GM12874 (cell line): ENCODE measurements around the gene ZYG11B.

Source experiments
- CTCF ChIP-seq: IDR thresholded peaks from 2 replicates; pipeline ENCODE4 v1.5.1; 2011; ENCODE audit warnings: low read depth, mild to moderate bottlenecking, control low read depth, low read length, moderate library complexity; ENCODE audit not compliant: insufficient read depth

ZYG11B gene

GRCh38 chr1:52752484-52752826, 26.2 kb downstream of the ZYG11B start:
- TF ChIP-seq CTCF, result no peak

GRCh38 chr1:52753169-52753568, 26.9 kb downstream of the ZYG11B start:
- TF ChIP-seq CTCF, result no peak

GRCh38 chr1:52756020-52756419, 29.8 kb downstream of the ZYG11B start:
- TF ChIP-seq CTCF, result no peak

- TF ChIP-seq CTCF, result no peak
These were observed 33.7 kb downstream of the ZYG11B start for GRCh38 chr1:52759908-52760307.

- no peak for TF ChIP-seq CTCF
These were observed 41.5 kb downstream of the ZYG11B start for GRCh38 chr1:52767596-52768280.

- TF ChIP-seq CTCF, result no peak
These were observed 43.2 kb downstream of the ZYG11B start for GRCh38 chr1:52769346-52770033.

GRCh38 chr1:52771384-52771783, 45.1 kb downstream of the ZYG11B start:
- TF ChIP-seq CTCF, result no peak
